Measurements from ENCODE around the gene DCAF7. TPM values are rescaled to one million over a fixed set of nuclear protein-coding genes. Genes with fewer than 3 reads are reported as not detected.

Gene DCAF7
- total and polyA plus RNA-seq, 4 donors, result 13.2 to 24.0 (median 15.0) TPM

DNA sequence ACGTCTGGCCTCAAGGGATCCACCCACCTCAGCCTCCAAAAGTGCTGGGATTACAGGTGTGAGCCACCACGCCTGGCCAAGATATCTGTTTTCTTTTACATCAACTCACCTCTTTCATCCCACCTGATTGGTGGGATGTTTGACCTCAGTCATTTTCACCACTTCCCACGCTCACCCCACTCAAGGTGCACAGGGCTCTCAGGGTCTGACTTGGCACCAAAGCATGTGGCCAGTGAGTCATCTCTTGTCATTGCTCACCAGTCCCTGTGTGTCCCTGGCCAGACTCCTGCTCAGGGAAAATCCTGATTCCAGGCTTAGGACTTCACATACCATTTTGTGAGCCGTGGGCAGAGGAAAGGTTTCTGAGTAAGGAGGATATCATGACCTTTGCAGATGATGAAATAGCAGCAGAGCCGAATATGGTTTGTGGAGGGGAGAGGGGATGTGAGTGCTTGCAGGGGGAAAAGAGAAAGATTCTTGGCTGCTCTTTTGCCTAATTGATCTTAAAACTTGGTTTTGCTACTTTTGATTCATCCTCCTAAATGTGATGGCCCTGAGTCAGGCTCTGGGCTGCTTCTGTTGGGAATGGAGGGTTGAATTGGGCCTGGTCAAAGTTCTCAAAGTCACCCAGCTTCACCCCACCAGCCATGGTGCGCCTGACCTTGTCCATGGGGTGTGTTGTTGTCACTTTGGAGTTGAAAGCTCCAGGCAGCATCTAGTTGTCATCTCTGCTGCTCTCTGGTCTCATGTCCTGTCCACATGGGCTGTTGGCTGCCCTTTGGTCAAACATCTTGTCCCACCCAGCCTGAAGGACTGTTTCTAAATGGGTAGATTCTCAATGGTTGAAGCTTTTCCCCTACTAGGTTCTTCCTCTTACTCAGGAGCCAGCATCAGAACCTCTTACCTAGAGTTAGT is 33.1 kb upstream of the DCAF7 start:
- Histone ChIP-seq H3K36me3 (ENCODE audit: control insufficient read depth in 4 of 4, insufficient read depth in 3 of 4, low read depth in 1 of 4, low read length in 3 of 4) (no peaks in the 10 kb centered on the region), H3K27ac (ENCODE audit: low read depth in 1 of 2, low read length in 2 of 2) (no peak overlapping the region), H3K9ac (ENCODE audit: low read depth in 1 of 2, low read length in 2 of 2) (no peak overlapping the region), H3K27me3 (ENCODE audit: control insufficient read depth in 4 of 4, insufficient read depth in 4 of 4, low read length in 3 of 4) (no peaks in the 10 kb centered on the region), H3K4me3 (ENCODE audit: low read depth in 1 of 3, low read length in 3 of 3) (no peak overlapping the region), H3K4me1 (ENCODE audit: control insufficient read depth in 4 of 4, insufficient read depth in 4 of 4, low read length in 3 of 4) (peaks cover 10 to 32% (median 23%) of the 10 kb centered on the region in 4 donors), H3K9me3 (ENCODE audit: control insufficient read depth in 4 of 4, low read length in 3 of 4) (no peaks in the 10 kb centered on the region)
- TF ChIP-seq RAD21 (IDR thresholded peaks at IDR 0.05), result no peak
- TF ChIP-seq HNF4G (IDR thresholded peaks at IDR 0.05), result no peak
- no peak for TF ChIP-seq TAF1 (conservative IDR thresholded peaks at IDR 0.05)
- TF ChIP-seq JUND (IDR thresholded peaks at IDR 0.05), result no peak
- TF ChIP-seq FOXA2 (IDR thresholded peaks at IDR 0.05), result no peak
- TF ChIP-seq EGR1 (IDR thresholded peaks at IDR 0.05; ENCODE audit: low read depth in 2 of 2), result no peak
- TF ChIP-seq REST (IDR thresholded peaks at IDR 0.05), result no peak
- TF ChIP-seq SP1 (IDR thresholded peaks at IDR 0.05), result no peak
- TF ChIP-seq YY1 (IDR thresholded peaks at IDR 0.05), result no peak
- no peak for TF ChIP-seq HNF4A (conservative IDR thresholded peaks at IDR 0.05)
- TF ChIP-seq NR2F2 (IDR thresholded peaks at IDR 0.05), result no peak
- TF ChIP-seq, protein P1, sequence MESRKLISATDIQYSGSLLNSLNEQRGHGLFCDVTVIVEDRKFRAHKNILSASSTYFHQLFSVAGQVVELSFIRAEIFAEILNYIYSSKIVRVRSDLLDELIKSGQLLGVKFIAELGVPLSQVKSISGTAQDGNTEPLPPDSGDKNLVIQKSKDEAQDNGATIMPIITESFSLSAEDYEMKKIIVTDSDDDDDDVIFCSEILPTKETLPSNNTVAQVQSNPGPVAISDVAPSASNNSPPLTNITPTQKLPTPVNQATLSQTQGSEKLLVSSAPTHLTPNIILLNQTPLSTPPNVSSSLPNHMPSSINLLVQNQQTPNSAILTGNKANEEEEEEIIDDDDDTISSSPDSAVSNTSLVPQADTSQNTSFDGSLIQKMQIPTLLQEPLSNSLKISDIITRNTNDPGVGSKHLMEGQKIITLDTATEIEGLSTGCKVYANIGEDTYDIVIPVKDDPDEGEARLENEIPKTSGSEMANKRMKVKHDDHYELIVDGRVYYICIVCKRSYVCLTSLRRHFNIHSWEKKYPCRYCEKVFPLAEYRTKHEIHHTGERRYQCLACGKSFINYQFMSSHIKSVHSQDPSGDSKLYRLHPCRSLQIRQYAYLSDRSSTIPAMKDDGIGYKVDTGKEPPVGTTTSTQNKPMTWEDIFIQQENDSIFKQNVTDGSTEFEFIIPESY (IDR thresholded peaks at IDR 0.05), result no peak
- no peak for TF ChIP-seq MAX (IDR thresholded peaks at IDR 0.05)
- no peak for TF ChIP-seq ATF3 (IDR thresholded peaks at IDR 0.05)
- TF ChIP-seq, protein P2, sequence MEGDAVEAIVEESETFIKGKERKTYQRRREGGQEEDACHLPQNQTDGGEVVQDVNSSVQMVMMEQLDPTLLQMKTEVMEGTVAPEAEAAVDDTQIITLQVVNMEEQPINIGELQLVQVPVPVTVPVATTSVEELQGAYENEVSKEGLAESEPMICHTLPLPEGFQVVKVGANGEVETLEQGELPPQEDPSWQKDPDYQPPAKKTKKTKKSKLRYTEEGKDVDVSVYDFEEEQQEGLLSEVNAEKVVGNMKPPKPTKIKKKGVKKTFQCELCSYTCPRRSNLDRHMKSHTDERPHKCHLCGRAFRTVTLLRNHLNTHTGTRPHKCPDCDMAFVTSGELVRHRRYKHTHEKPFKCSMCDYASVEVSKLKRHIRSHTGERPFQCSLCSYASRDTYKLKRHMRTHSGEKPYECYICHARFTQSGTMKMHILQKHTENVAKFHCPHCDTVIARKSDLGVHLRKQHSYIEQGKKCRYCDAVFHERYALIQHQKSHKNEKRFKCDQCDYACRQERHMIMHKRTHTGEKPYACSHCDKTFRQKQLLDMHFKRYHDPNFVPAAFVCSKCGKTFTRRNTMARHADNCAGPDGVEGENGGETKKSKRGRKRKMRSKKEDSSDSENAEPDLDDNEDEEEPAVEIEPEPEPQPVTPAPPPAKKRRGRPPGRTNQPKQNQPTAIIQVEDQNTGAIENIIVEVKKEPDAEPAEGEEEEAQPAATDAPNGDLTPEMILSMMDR (IDR thresholded peaks at IDR 0.05; ENCODE audit: low read depth, low read length, missing input control), result no peak
- 69% methylated on average over 6 of the region's 6 CpGs for WGBS
- no peak for DNase-seq (ENCODE audit: low spot score)
